Left lung (tissue), 10 donors: ENCODE data around the gene UBXN2A. TPM values are rescaled to one million over a fixed set of nuclear protein-coding genes. Genes with fewer than 3 reads are reported as not detected.
A peak's percentile ranks its signal among the peaks of the same experiment; 100 is the strongest.

Source experiments
- ATAC-seq: fragments of 200-7000 bp; cut with Tn5 transposase; one replicate; pipeline ENCODE4 v1.9.1; 2020; ENCODE audit warnings: moderate library complexity
- DNase-seq, 4 donors: peaks; one replicate each; pipeline ENCODE4 v3.0.0-alpha.2; 2013 to 2020
- H3K27ac ChIP-seq, 2 donors: fragments of 200-600 bp; sonication (generic) in 1 of 2; one replicate each; pipeline versions ENCODE4 v1.5.0 to v1.8.0; 2020 to 2021
- H3K27me3 ChIP-seq, 2 donors: fragments of 200-600 bp; sonication (generic) in 1 of 2; one replicate each; pipeline versions ENCODE4 v1.5.0 to v1.8.0; 2020 to 2021
- H3K36me3 ChIP-seq, 2 donors: fragments of 200-600 bp; sonication (generic) in 1 of 2; one replicate each; pipeline versions ENCODE4 v1.5.0 to v1.8.0; 2020 to 2021
- H3K4me1 ChIP-seq, 2 donors: fragments of 200-600 bp; one replicate each; pipeline ENCODE4 v1.8.0; 2021
- H3K4me3 ChIP-seq, 2 donors: fragments of 200-600 bp; sonication (generic) in 1 of 2; one replicate each; pipeline versions ENCODE4 v1.5.0 to v1.8.0; 2020 to 2021; ENCODE audit warnings: mild to moderate bottlenecking in 1 of 2
- H3K9me3 ChIP-seq, 2 donors: fragments of 200-600 bp; sonication (generic) in 1 of 2; one replicate each; pipeline versions ENCODE4 v1.5.0 to v1.8.0; 2020 to 2021
- intact Hi-C, 2 donors: fragments of 100-400 bp; cut with DNase I; formaldehyde crosslinking; loops; one replicate each; pipeline versions ENCODE4 v1.11.2 to v1.14.2; 2022
- polyA plus RNA-seq, 6 donors: library from polyadenylated mRNA; unstranded; fragments of 120-200 nt; gene quantifications; one replicate each; pipeline ENCODE4 v1.2.1, GENCODE V29; 2013; ENCODE audit not compliant: insufficient read length in 6 of 6
- total RNA-seq, 2 donors: library from RNA; stranded (reverse); fragmentation: NEBNext Ultra II Directional; extraction: Animal tissue kit (Norgen Biotek cat#: 25700); gene quantifications; one replicate each; pipeline ENCODE4 v1.2.1, GENCODE V29; 2021
- TF ChIP-seq, protein P1 (sequence below), 2 donors: fragments of 200-600 bp; sonication (generic) in 1 of 2; IDR thresholded peaks; one replicate each; pipeline versions ENCODE4 v1.5.0 to v1.8.0; 2021; ENCODE audit warnings: antibody characterized with exemption in 2 of 2
- donor health status: DM: no; HTN: yes; CAD: no.
- donor health status: DM: no; HTN: no; CAD: no.

Gene UBXN2A
- total and polyA plus RNA-seq, 8 donors: 13.4 to 24.1 (median 21.4) TPM

GRCh38 chr2:23940718-23941620, 706 bp downstream of the UBXN2A start:
- H3K4me1 ChIP-seq: peaks cover 0 to 29% of the 10 kb centered on the region in 2 donors

DNA sequence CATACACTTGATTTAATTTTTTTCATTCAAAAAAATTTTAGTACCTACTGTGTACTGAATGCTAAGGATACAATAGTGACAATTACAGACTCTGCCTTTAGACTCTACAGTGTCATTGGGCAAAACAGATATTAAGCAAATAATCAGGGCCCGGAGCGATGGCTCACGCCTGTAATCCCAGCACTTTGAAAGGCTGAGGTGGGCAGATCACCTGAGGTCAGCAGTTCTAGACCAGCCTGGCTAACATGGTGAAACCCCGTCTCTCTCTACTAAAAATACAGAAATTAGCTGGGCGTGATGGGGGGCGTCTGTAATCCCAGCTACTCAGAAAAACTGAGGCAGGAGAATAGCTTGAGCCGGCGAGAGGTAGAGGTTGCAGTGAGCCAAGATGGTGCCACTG, 1.4 kb downstream of the UBXN2A start:
- DNase-seq (no peak), ATAC-seq (no peak)
- peak overlapping the region; percentile 66 to 71 for H3K4me3 ChIP-seq
- H3K27ac ChIP-seq: no peak overlapping the region
- H3K4me1 ChIP-seq: peaks cover 0 to 29% of the 10 kb centered on the region in 2 donors
- no peaks in the 10 kb centered on the region for H3K9me3 ChIP-seq
- TF ChIP-seq, protein P1, sequence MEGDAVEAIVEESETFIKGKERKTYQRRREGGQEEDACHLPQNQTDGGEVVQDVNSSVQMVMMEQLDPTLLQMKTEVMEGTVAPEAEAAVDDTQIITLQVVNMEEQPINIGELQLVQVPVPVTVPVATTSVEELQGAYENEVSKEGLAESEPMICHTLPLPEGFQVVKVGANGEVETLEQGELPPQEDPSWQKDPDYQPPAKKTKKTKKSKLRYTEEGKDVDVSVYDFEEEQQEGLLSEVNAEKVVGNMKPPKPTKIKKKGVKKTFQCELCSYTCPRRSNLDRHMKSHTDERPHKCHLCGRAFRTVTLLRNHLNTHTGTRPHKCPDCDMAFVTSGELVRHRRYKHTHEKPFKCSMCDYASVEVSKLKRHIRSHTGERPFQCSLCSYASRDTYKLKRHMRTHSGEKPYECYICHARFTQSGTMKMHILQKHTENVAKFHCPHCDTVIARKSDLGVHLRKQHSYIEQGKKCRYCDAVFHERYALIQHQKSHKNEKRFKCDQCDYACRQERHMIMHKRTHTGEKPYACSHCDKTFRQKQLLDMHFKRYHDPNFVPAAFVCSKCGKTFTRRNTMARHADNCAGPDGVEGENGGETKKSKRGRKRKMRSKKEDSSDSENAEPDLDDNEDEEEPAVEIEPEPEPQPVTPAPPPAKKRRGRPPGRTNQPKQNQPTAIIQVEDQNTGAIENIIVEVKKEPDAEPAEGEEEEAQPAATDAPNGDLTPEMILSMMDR (IDR thresholded peaks at IDR 0.05): no peak
- no peaks in the 10 kb centered on the region for H3K36me3 ChIP-seq
- intact Hi-C loops: no loop called here
- no peaks in the 10 kb centered on the region for H3K27me3 ChIP-seq

More at GRCh38 chr2:23940718-23941620, 706 bp downstream of the UBXN2A start:
- ATAC-seq: peak; percentile 55
- Histone ChIP-seq H3K9me3 (no peaks in the 10 kb centered on the region), H3K27me3 (no peaks in the 10 kb centered on the region), H3K36me3 (no peaks in the 10 kb centered on the region), H3K4me3 (peak overlapping the region; percentile 66 to 71), H3K27ac (peak overlapping the region; percentile 87 to 91)
- intact Hi-C loops: no loop called here
- TF ChIP-seq, protein P1 (IDR thresholded peaks at IDR 0.05): no peak
- DNase-seq: peak in 3 of 4 donors; percentile 44 to 57 (median 52)

DNA sequence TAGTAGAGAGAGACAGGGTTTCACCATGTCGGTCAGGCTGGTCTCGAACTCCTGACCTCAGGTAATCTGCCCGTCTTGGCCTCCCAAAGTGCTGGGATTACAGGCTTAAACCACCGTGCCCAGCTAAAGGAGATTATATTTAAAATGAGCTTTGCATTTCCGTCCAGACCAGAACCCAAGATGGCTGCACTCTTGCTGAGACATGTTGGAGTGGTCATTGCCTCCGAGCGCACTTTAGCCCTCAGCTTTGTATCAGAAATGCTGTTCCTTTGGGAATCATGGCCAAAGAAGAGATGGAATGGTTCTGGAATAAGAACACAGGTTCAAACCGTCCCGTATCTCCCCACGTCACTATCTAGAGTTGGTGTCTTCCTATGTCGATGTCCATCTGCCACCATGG, 3.4 kb downstream of the UBXN2A start:
- Histone ChIP-seq H3K27ac (no peak overlapping the region), H3K9me3 (no peaks in the 10 kb centered on the region), H3K4me3 (no peak overlapping the region), H3K36me3 (no peaks in the 10 kb centered on the region), H3K27me3 (no peaks in the 10 kb centered on the region), H3K4me1 (peaks cover 0 to 28% of the 10 kb centered on the region in 2 donors)
- DNase-seq (no peak), ATAC-seq (no peak)
- TF ChIP-seq, protein P1 (IDR thresholded peaks at IDR 0.05): no peak
- intact Hi-C loops: no loop called here

DNA sequence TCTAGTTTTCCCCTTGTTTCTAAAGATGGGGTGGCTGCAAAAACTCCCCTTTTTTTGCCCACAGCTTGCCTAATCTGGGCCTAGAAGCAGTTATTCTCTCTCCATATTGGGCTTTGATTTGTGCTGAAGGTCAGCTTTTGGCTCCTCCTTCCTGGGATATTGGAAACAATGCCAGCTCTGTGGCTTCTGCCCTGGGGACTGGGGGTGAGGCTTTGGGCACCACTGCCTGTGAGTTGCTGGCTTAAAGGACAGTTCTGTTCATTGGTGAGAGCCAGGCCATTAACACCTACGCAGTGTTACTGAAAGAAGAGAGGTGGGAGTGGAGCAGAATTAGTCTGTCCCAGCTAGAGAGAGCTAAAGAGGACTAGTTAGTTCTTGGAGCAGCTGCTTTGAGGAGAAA, 4.3 kb downstream of the UBXN2A start:
- Histone ChIP-seq H3K9me3 (no peaks in the 10 kb centered on the region), H3K4me3 (no peak overlapping the region), H3K4me1 (peaks cover 0 to 20% of the 10 kb centered on the region in 2 donors), H3K36me3 (no peaks in the 10 kb centered on the region), H3K27ac (no peak overlapping the region), H3K27me3 (no peaks in the 10 kb centered on the region)
- ATAC-seq (no peak), DNase-seq (no peak)
- TF ChIP-seq, protein P1 (IDR thresholded peaks at IDR 0.05): no peak
- intact Hi-C loops: no loop called here

DNA sequence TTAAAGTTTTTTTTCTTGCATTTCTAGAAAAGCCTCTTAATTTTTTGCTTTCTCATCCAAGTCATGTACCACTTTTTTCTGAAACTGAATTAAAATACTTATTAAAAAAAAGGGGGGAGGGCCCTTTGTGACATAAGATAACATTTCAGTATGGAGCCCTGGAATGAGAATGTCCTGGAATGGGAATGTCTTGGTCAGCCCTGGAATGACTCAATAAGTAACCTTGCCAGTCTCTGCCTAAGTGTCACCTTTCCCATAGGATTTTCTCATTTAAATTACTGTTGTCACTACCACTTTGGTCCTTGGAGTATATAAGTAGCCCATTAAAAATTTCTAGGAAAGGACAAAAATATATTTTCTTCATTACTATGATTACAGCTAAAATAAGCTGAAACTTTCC, 4.7 kb downstream of the UBXN2A start:
- TF ChIP-seq, protein P1 (IDR thresholded peaks at IDR 0.05): no peak
- no peak for DNase-seq

More for the DNA sequence above, 4.7 kb downstream of the UBXN2A start:
- peaks cover 0 to 17% of the 10 kb centered on the region in 2 donors for H3K4me1 ChIP-seq
- H3K36me3 ChIP-seq: no peaks in the 10 kb centered on the region
- no peaks in the 10 kb centered on the region for H3K9me3 ChIP-seq
- no peak overlapping the region for H3K27ac ChIP-seq
- intact Hi-C loops: no loop called here
- no peak overlapping the region for H3K4me3 ChIP-seq
- no peaks in the 10 kb centered on the region for H3K27me3 ChIP-seq
- ATAC-seq: no peak
